Measurements from ENCODE around the gene PTH2. TPM values are rescaled to one million over a fixed set of nuclear protein-coding genes. Genes with fewer than 3 reads are reported as not detected.

The PTH2 gene
- total RNA-seq, 1 experiment from 2014 or later: 0.96 TPM

DNA sequence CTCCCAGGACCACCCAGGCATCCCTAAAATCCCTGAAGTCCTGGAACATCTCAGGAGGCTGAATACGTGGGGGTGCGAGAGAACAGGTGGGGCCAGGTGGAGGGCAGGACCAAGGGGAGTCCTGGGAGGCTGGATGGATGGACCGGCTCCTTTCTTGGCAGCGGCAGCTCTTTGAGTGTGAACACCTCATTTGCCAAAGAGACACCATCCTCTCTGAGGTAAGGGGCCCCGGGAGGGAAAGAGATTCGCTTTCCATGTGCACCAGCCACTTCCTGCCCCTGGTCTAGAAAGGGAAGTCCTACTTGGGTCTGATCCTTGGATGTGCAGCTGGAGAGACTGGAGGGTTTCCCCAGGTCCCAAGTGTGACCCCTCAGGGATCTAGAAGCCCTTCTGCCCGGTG lies 16.2 kb downstream of the PTH2 start:
- H3K23me2 ChIP-seq (ENCODE audit: insufficient read length, low read depth, low read length, poor library complexity, severe bottlenecking): no peaks in the 10 kb centered on the region
- no peaks in the 10 kb centered on the region for H3K9me3 Mint-ChIP-seq
- peaks cover 35 to 37% of the 10 kb centered on the region in 2 experiments for H3K4me1 Mint-ChIP-seq
- no peak overlapping the region for H3K4ac ChIP-seq (ENCODE audit: low read depth, low read length)
- H3K4me1 ChIP-seq (ENCODE audit: insufficient read depth, low read length): peaks cover 9% of the 10 kb centered on the region; the same call in 1 of the 2 replicates
- no CpG with 5 or more reads among the region's 7 CpGs for WGBS (ENCODE audit: extremely low coverage, insufficient read length, low lambda C conversion rate)
- H3K4me3 Mint-ChIP-seq: no peak overlapping the region
- H3K56ac ChIP-seq (ENCODE audit: insufficient read length, low read depth, low read length): no peak overlapping the region
- H3K27me3 Mint-ChIP-seq (ENCODE audit: low read depth): peaks cover 4% of the 10 kb centered on the region
- TF ChIP-seq, protein P1, sequence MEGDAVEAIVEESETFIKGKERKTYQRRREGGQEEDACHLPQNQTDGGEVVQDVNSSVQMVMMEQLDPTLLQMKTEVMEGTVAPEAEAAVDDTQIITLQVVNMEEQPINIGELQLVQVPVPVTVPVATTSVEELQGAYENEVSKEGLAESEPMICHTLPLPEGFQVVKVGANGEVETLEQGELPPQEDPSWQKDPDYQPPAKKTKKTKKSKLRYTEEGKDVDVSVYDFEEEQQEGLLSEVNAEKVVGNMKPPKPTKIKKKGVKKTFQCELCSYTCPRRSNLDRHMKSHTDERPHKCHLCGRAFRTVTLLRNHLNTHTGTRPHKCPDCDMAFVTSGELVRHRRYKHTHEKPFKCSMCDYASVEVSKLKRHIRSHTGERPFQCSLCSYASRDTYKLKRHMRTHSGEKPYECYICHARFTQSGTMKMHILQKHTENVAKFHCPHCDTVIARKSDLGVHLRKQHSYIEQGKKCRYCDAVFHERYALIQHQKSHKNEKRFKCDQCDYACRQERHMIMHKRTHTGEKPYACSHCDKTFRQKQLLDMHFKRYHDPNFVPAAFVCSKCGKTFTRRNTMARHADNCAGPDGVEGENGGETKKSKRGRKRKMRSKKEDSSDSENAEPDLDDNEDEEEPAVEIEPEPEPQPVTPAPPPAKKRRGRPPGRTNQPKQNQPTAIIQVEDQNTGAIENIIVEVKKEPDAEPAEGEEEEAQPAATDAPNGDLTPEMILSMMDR (conservative IDR thresholded peaks at IDR 0.05): no peak
- no peaks in the 10 kb centered on the region for H3K79me2 ChIP-seq (ENCODE audit: insufficient read depth, low read length)
- no peak overlapping the region for H2BK20ac ChIP-seq (ENCODE audit: low read depth, low read length, poor library complexity, severe bottlenecking)
- H2BK12ac ChIP-seq (ENCODE audit: insufficient read length, low read depth, low read length): no peak overlapping the region
- no peak overlapping the region for H3K18ac ChIP-seq (ENCODE audit: insufficient read length, low read depth, low read length)
- H2AFZ ChIP-seq (ENCODE audit: low read length): no peak overlapping the region
- H3K14ac ChIP-seq (ENCODE audit: insufficient read depth, low read length): no peak overlapping the region
- H3T11ph ChIP-seq (ENCODE audit: low read length): no peak overlapping the region
- H3K23ac ChIP-seq (ENCODE audit: insufficient read length, low read depth, low read length): no peak overlapping the region
- no peaks in the 10 kb centered on the region for H3K9me3 ChIP-seq (ENCODE audit: control insufficient read depth, low read depth, low read length)
- no peak for DNase-seq
- H4K5ac ChIP-seq (ENCODE audit: insufficient read length, low read depth, low read length): no peak overlapping the region
- no peaks in the 10 kb centered on the region; a peak in 1 of 7 replicates for H3K36me3 Mint-ChIP-seq (ENCODE audit: insufficient read depth in 1 of 3, low read depth in 3 of 3)
- H2BK5ac ChIP-seq (ENCODE audit: insufficient read length, low read length): no peak overlapping the region
- no peak overlapping the region for H3K27ac ChIP-seq (ENCODE audit: insufficient read length, low read depth, low read length)
- H4K91ac ChIP-seq (ENCODE audit: insufficient read length, low read depth, low read length): no peak overlapping the region
- H2BK120ac ChIP-seq (ENCODE audit: low read depth, low read length, poor library complexity, severe bottlenecking): no peak overlapping the region
- no peaks in the 10 kb centered on the region for H3K79me1 ChIP-seq (ENCODE audit: insufficient read depth, low read depth, low read length, poor library complexity, severe bottlenecking)
- H3K9ac ChIP-seq (ENCODE audit: extremely low read depth, insufficient read length, low read length): no peak overlapping the region
- no peak overlapping the region for H4K8ac ChIP-seq (replicated peaks; ENCODE audit: insufficient read length, low read depth, low read length)
- no peak overlapping the region for H2BK15ac ChIP-seq (ENCODE audit: low read depth, low read length)
- no peak overlapping the region for H2AK5ac ChIP-seq (ENCODE audit: insufficient read length, low read length)
- H3K4me2 ChIP-seq (ENCODE audit: insufficient read depth, insufficient read length, low read length): no peak overlapping the region
- H3K27me3 ChIP-seq (ENCODE audit: insufficient read depth, low read length): no peaks in the 10 kb centered on the region
- no peak overlapping the region for H3K27ac Mint-ChIP-seq
- H4K20me1 ChIP-seq (ENCODE audit: control insufficient read depth, insufficient read depth, insufficient read length): peaks cover 2% of the 10 kb centered on the region
